Breast epithelium (tissue), 3 donors: ENCODE data around the gene OXA1L.

Source experiments
- POLR2A ChIP-seq: fragments of 450-650 bp; IDR thresholded peaks from one replicate; pipeline ENCODE4 v1.6.1; 2016; ENCODE audit warnings: antibody characterized with exemption, mild to moderate bottlenecking, moderate library complexity
- POLR2AphosphoS5 ChIP-seq, 3 donors: sonication (generic); formaldehyde crosslinking; IDR thresholded peaks; one replicate each; pipeline ENCODE4 v1.6.1; 2017; ENCODE audit warnings: antibody characterized with exemption in 3 of 3
- TF ChIP-seq, protein P1 (sequence below), 3 donors: fragments of 450-650 bp; IDR thresholded peaks; one replicate each; pipeline ENCODE4 v1.5.1; 2016 to 2017; ENCODE audit warnings: antibody characterized with exemption in 3 of 3, mild to moderate bottlenecking in 3 of 3, moderate library complexity in 3 of 3

DNA sequence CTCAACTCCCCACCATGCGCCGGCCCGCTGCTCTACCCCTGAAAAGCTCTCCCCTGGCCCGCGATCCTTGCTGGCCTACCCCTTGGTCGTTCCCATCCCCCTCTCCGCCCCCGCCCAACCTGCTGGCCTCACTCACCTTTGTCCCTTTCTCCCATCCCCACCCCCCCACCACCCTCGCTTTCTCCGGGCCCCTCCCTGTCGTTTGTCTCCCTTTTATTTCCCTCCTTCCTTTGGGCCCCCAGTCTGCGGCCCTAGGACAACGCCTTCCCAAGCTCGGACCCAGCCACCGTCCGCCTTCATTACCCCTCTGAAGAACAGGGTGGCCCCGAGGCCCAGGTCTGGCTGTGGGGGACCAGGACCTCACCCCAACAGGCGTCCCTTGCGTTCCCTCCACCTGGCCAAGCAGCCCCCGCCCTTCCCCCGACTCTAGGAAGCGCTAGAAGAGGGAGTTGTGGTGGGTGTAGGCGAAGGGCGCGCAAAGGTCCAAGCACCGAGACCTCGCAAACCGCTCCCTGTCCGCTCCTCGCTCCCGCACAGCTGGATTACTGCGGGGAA lies 55.6 kb downstream of the OXA1L start:
- no peak for TF ChIP-seq POLR2A
- TF ChIP-seq, protein P1, sequence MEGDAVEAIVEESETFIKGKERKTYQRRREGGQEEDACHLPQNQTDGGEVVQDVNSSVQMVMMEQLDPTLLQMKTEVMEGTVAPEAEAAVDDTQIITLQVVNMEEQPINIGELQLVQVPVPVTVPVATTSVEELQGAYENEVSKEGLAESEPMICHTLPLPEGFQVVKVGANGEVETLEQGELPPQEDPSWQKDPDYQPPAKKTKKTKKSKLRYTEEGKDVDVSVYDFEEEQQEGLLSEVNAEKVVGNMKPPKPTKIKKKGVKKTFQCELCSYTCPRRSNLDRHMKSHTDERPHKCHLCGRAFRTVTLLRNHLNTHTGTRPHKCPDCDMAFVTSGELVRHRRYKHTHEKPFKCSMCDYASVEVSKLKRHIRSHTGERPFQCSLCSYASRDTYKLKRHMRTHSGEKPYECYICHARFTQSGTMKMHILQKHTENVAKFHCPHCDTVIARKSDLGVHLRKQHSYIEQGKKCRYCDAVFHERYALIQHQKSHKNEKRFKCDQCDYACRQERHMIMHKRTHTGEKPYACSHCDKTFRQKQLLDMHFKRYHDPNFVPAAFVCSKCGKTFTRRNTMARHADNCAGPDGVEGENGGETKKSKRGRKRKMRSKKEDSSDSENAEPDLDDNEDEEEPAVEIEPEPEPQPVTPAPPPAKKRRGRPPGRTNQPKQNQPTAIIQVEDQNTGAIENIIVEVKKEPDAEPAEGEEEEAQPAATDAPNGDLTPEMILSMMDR (IDR thresholded peaks at IDR 0.05): no peak
- TF ChIP-seq POLR2AphosphoS5 (IDR thresholded peaks at IDR 0.05): no peak
